ENCODE results near the gene GSTM2. TPM values are rescaled to one million over a fixed set of nuclear protein-coding genes. Genes with fewer than 3 reads are reported as not detected.
"Not testable (repeated sequence)": the region's sequence is repeated elsewhere in the genome, so short reads cannot be mapped to it uniquely, and the experiment has no call there.

The GSTM2 gene
- total RNA-seq, 2 experiments from 2014 or later, result 8.2 to 11.9 TPM

GRCh38 chr1:109689844-109690405 is 22.1 kb downstream of the GSTM2 start:
- H3K4me3 Mint-ChIP-seq, result no peak overlapping the region
- CTCF ChIA-PET, result no interaction called here

GRCh38 chr1:109691759-109692158 is 23.9 kb downstream of the GSTM2 start:
- no peak overlapping the region for H3K27ac Mint-ChIP-seq
- no peaks in the 10 kb centered on the region for H3K36me3 Mint-ChIP-seq
- ChIA-PET POLR2A (no interaction called here), CTCF (no interaction called here)
- no peaks in the 10 kb centered on the region for H3K4me1 Mint-ChIP-seq (ENCODE audit: low read depth)
- no peaks in the 10 kb centered on the region for H3K9me3 Mint-ChIP-seq
- intact Hi-C loops (cut with micrococcal nuclease), result no loop called here
- H3K27me3 Mint-ChIP-seq, result no peaks in the 10 kb centered on the region
- DNase-seq, result no peak
- H3K4me3 Mint-ChIP-seq, result no peak overlapping the region

More at GRCh38 chr1:109689844-109690405, 22.1 kb downstream of the GSTM2 start:
- POLR2A ChIA-PET, result no interaction called here
- Mint-ChIP-seq H3K4me1 (ENCODE audit: low read depth) (no peaks in the 10 kb centered on the region), H3K27ac (no peak overlapping the region), H3K27me3 (no peaks in the 10 kb centered on the region), H3K36me3 (no peaks in the 10 kb centered on the region), H3K9me3 (no peaks in the 10 kb centered on the region)
- DNase-seq, result no peak
- intact Hi-C loops (cut with micrococcal nuclease), result no loop called here

- H3K4me1 Mint-ChIP-seq (ENCODE audit: low read depth); H3K36me3 Mint-ChIP-seq; CTCF ChIA-PET; POLR2A ChIA-PET; intact Hi-C loops (cut with micrococcal nuclease); H3K27ac Mint-ChIP-seq; H3K9me3 Mint-ChIP-seq; H3K4me3 Mint-ChIP-seq; H3K27me3 Mint-ChIP-seq; DNase-seq: not testable (repeated sequence)
These were observed 26.5 kb downstream of the GSTM2 start for GRCh38 chr1:109694400-109694799.

GRCh38 chr1:109695138-109695537 is 27.3 kb downstream of the GSTM2 start:
- H3K9me3 Mint-ChIP-seq; CTCF ChIA-PET; DNase-seq; H3K4me1 Mint-ChIP-seq (ENCODE audit: low read depth); H3K27ac Mint-ChIP-seq; intact Hi-C loops (cut with micrococcal nuclease); H3K27me3 Mint-ChIP-seq; H3K36me3 Mint-ChIP-seq; H3K4me3 Mint-ChIP-seq; POLR2A ChIA-PET: not testable (repeated sequence)

GRCh38 chr1:109697066-109697465 is 29.2 kb downstream of the GSTM2 start:
- DNase-seq, result no peak
- Mint-ChIP-seq H3K27me3 (no peaks in the 10 kb centered on the region), H3K36me3 (no peaks in the 10 kb centered on the region), H3K4me3 (no peak overlapping the region), H3K4me1 (ENCODE audit: low read depth) (no peaks in the 10 kb centered on the region), H3K9me3 (no peaks in the 10 kb centered on the region), H3K27ac (no peak overlapping the region)
- ChIA-PET POLR2A (no interaction called here), CTCF (no interaction called here)
- intact Hi-C loops (cut with micrococcal nuclease), result no loop called here

GRCh38 chr1:109697861-109698260 is 30.0 kb downstream of the GSTM2 start:
- POLR2A ChIA-PET; intact Hi-C loops (cut with micrococcal nuclease); CTCF ChIA-PET: not testable (repeated sequence)

GRCh38 chr1:109702940-109703339 is 35.1 kb downstream of the GSTM2 start:
- H3K27me3 Mint-ChIP-seq; H3K4me1 Mint-ChIP-seq (ENCODE audit: low read depth); POLR2A ChIA-PET; H3K27ac Mint-ChIP-seq; DNase-seq; intact Hi-C loops (cut with micrococcal nuclease); CTCF ChIA-PET; H3K36me3 Mint-ChIP-seq; H3K4me3 Mint-ChIP-seq: not testable (repeated sequence)
- peaks cover 12% of the 10 kb centered on the region for H3K9me3 Mint-ChIP-seq

More at GRCh38 chr1:109697861-109698260, 30.0 kb downstream of the GSTM2 start:
- not testable (repeated sequence) for DNase-seq; H3K27me3 Mint-ChIP-seq; H3K4me1 Mint-ChIP-seq (ENCODE audit: low read depth); H3K9me3 Mint-ChIP-seq; H3K4me3 Mint-ChIP-seq; H3K36me3 Mint-ChIP-seq; H3K27ac Mint-ChIP-seq

- Mint-ChIP-seq H3K4me3 (no peak overlapping the region), H3K36me3 (peaks cover 4% of the 10 kb centered on the region), H3K9me3 (peaks cover 22% of the 10 kb centered on the region), H3K27ac (no peak overlapping the region), H3K4me1 (ENCODE audit: low read depth) (no peaks in the 10 kb centered on the region), H3K27me3 (peaks cover 9% of the 10 kb centered on the region)
- intact Hi-C loops (cut with micrococcal nuclease), result no loop called here
- POLR2A ChIA-PET, result no interaction called here
- DNase-seq, result no peak
- CTCF ChIA-PET, result interaction anchor here (2.5 kb wide), 1 partner anchor 64 kb away, joined by 12 read pairs; no protein-coding TSS in a partner anchor
These were observed 36.3 kb downstream of the GSTM2 start for GRCh38 chr1:109704173-109704572.

- Mint-ChIP-seq H3K36me3 (peaks cover 4% of the 10 kb centered on the region), H3K9me3 (peaks cover 27% of the 10 kb centered on the region), H3K4me1 (ENCODE audit: low read depth) (no peaks in the 10 kb centered on the region), H3K27ac (no peak overlapping the region), H3K4me3 (no peak overlapping the region), H3K27me3 (peaks cover 9% of the 10 kb centered on the region)
- intact Hi-C loops (cut with micrococcal nuclease), result no loop called here
- no peak for DNase-seq
- POLR2A ChIA-PET, result no interaction called here
- CTCF ChIA-PET, result interaction anchor here (1.4 to 2.5 kb wide), 2 partner anchors 65 to 278 kb away, joined by 3 to 12 read pairs; no protein-coding TSS in a partner anchor
These were observed 37.6 kb downstream of the GSTM2 start for GRCh38 chr1:109705411-109705810.

GRCh38 chr1:109708949-109709348 is 41.1 kb downstream of the GSTM2 start:
- POLR2A ChIA-PET; intact Hi-C loops (cut with micrococcal nuclease); H3K4me3 Mint-ChIP-seq; H3K27ac Mint-ChIP-seq; H3K36me3 Mint-ChIP-seq; H3K4me1 Mint-ChIP-seq (ENCODE audit: low read depth); CTCF ChIA-PET; DNase-seq: not testable (repeated sequence)
- peaks cover 22% of the 10 kb centered on the region for H3K9me3 Mint-ChIP-seq
- peaks cover 14% of the 10 kb centered on the region for H3K27me3 Mint-ChIP-seq

- Mint-ChIP-seq H3K27me3 (peaks cover 12% of the 10 kb centered on the region), H3K9me3 (peaks cover 15% of the 10 kb centered on the region)
- CTCF ChIA-PET; H3K27ac Mint-ChIP-seq; intact Hi-C loops (cut with micrococcal nuclease); H3K4me1 Mint-ChIP-seq (ENCODE audit: low read depth); DNase-seq; H3K4me3 Mint-ChIP-seq; H3K36me3 Mint-ChIP-seq; POLR2A ChIA-PET: not testable (repeated sequence)
These were observed 42.0 kb downstream of the GSTM2 start for GRCh38 chr1:109709822-109710221.

GRCh38 chr1:109711593-109712320 is 43.9 kb downstream of the GSTM2 start, which contains the start of gene GSTM5:
TSS of gene GSTM5 (plus strand) at chr1:109712251. CDS start at chr1:109712313, 62 bp downstream.
- POLR2A ChIA-PET; DNase-seq; H3K27ac Mint-ChIP-seq; intact Hi-C loops (cut with micrococcal nuclease); CTCF ChIA-PET; H3K36me3 Mint-ChIP-seq; H3K4me3 Mint-ChIP-seq; H3K4me1 Mint-ChIP-seq (ENCODE audit: low read depth): not testable (repeated sequence)
- peaks cover 15% of the 10 kb centered on the region for H3K9me3 Mint-ChIP-seq
- H3K27me3 Mint-ChIP-seq, result peaks cover 12% of the 10 kb centered on the region

GRCh38 chr1:109712321-109712864 is 44.5 kb downstream of the GSTM2 start:
- Mint-ChIP-seq H3K4me1 (ENCODE audit: low read depth) (no peaks in the 10 kb centered on the region), H3K27me3 (peaks cover 12% of the 10 kb centered on the region), H3K36me3 (peaks cover 4% of the 10 kb centered on the region), H3K27ac (no peak overlapping the region), H3K4me3 (no peak overlapping the region), H3K9me3 (peaks cover 15% of the 10 kb centered on the region)
- DNase-seq, result no peak
- CTCF ChIA-PET, result interaction anchor here (0.7 kb wide), 1 partner anchor 72 kb away, joined by 3 read pairs; no protein-coding TSS in a partner anchor
- intact Hi-C loops (cut with micrococcal nuclease), result no loop called here
- POLR2A ChIA-PET, result no interaction called here

Measured in activated CD4-positive, alpha-beta memory T cell treated with anti-CD3 and anti-CD28 coated beads for 36 hours (primary cell).